GM12891 (cell line): ENCODE results near the gene INTS4.

Source experiments
- PAX5 ChIP-seq: IDR thresholded peaks from 2 replicates; pipeline ENCODE4 v1.6.1; 2011; ENCODE audit warnings: low read length, moderate library complexity, mild to moderate bottlenecking; ENCODE audit not compliant: insufficient read depth, severe bottlenecking
- POLR2A ChIP-seq: IDR thresholded peaks from 2 replicates; pipeline ENCODE4 v1.6.1; 2011; ENCODE audit warnings: low read depth, low read length, control low read depth
- POLR2AphosphoS5 ChIP-seq: IDR thresholded peaks from 2 replicates; pipeline ENCODE4 v1.6.1; 2011; ENCODE audit warnings: low read depth, low read length, control low read depth
- POU2F2 ChIP-seq: IDR thresholded peaks from 2 replicates; pipeline ENCODE4 v1.6.1; 2011; ENCODE audit warnings: low read depth, mild to moderate bottlenecking, control low read depth, low read length, moderate library complexity
- SPI1 ChIP-seq: IDR thresholded peaks from 2 replicates; pipeline ENCODE4 v1.6.1; 2011; ENCODE audit warnings: low read depth, low read length, control low read depth
- TAF1 ChIP-seq: IDR thresholded peaks from 2 replicates; pipeline ENCODE4 v1.6.1; 2011; ENCODE audit warnings: low read depth, low read length, control low read depth

DNA sequence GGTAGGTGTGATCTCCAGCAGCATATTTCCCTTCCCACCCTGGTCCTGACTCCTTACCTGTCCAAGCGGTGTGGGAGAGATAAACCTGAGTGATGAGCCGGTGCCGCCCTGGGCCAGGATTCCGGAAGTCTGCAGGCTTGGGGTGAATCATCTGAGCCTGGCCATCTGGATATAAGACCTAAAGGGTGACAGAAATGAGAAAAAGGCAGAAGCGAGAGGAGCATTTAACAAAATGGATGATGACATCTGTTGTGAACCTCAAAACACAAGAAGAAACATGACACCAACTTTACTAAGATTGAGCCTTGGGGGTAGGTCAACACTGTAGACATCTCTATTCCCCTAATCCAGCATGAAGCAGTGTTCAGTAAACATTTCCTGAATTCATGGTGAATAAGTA lies 110.7 kb downstream of the INTS4 start:
- TF ChIP-seq POLR2A (no peak), TAF1 (no peak), POLR2AphosphoS5 (no peak), POU2F2 (no peak), SPI1 (no peak), PAX5 (no peak)
